SU-DHL-6 (cell line): ENCODE results near the gene WNK3.

ENCODE experiments used
- EZH2phosphoT487 ChIP-seq: fragments of 200-600 bp; sonication (generic), shearing (Covaris generic); conservative IDR thresholded peaks from 2 replicates; pipeline ENCODE4 v1.6.1; 2018; ENCODE audit warnings: mild to moderate bottlenecking, antibody characterized with exemption, low read length, moderate library complexity, mixed read lengths
- TF ChIP-seq, protein P1 (sequence below): fragments of 200-600 bp; sonication (generic); IDR thresholded peaks from one replicate; pipeline ENCODE4 v1.5.1; 2017; ENCODE audit warnings: antibody characterized with exemption, mild to moderate bottlenecking, low read length, moderate library complexity; ENCODE audit not compliant: insufficient read depth, poor library complexity, severe bottlenecking

- TF ChIP-seq, protein P1, sequence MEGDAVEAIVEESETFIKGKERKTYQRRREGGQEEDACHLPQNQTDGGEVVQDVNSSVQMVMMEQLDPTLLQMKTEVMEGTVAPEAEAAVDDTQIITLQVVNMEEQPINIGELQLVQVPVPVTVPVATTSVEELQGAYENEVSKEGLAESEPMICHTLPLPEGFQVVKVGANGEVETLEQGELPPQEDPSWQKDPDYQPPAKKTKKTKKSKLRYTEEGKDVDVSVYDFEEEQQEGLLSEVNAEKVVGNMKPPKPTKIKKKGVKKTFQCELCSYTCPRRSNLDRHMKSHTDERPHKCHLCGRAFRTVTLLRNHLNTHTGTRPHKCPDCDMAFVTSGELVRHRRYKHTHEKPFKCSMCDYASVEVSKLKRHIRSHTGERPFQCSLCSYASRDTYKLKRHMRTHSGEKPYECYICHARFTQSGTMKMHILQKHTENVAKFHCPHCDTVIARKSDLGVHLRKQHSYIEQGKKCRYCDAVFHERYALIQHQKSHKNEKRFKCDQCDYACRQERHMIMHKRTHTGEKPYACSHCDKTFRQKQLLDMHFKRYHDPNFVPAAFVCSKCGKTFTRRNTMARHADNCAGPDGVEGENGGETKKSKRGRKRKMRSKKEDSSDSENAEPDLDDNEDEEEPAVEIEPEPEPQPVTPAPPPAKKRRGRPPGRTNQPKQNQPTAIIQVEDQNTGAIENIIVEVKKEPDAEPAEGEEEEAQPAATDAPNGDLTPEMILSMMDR = no peak
- no peak for TF ChIP-seq EZH2phosphoT487
Observed at GRCh38 chrX:54172455-54172854, 185.4 kb downstream of the WNK3 start.
